NCI-H526 treated with DMSO at 0.1 percent for 48 hours (cell line): Measurements from ENCODE around the gene GAB1.

Experiments used
- DNase-seq: peaks from one replicate; lab custom pipeline; 2025; lab: John Stamatoyannopoulos, UW

The GAB1 gene

DNA sequence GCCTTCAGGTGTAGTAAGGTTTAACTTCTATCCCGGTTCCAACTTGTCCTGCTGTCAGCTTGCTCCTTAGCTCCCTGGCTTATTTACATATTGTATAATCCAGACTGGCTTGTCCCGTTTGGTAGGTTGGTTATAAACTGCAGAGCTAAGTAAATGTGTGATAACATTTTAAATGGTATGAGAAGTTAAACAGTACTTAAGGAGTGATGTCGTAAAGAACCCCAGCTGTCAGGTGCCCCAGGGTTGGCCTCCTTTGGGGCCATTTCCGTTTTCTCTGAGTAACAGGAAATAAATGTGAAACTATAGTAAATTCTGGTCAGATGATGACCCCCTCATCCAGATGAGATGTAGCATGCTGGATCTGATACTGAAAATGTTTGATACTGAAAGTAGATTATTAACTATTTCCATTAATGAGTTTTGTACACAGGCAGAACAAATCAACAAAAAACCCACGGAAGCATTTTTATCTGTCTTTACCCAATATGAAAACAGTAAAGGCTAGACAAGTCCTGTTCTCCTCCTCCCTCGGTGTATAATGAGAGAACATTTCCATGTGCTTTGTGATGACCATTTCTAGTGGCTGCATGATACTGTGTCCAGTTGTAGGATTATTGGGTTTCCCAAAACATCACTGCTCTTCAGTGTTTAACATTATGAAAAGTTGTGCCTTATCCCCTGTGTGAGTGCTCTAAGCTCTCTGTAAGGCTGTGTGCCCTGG lies 22.4 kb downstream of the GAB1 start:
- DNase-seq: peak; percentile 72

DNA sequence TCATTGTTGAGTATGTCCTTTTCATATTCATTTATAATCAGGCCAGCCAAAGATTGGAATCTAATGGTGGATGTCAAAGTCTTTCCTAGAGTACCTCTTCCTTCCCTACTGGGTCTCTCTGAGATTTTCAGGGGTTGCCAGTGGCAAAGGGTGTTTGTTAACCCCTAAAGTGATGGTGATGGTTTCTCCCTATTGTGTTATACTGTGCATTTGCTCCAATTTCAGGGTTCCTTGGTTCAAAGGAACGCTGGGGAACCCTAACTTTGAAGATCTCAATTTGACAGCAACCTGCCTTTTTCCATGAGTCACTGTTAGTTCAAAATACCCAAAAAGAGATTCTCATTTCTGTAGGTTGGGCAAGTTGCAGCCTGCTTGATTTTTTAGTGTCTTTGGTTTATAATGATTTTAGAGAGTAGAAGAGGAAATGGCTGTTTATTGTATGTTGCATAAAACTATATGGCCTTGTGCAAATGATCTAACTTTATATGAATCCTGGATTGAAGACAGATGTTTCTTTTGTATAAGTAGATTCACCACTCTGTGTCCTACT lies 23.0 kb downstream of the GAB1 start:
- no peak for DNase-seq

GRCh38 chr4:143360838-143361625 lies 24.4 kb downstream of the GAB1 start:
- DNase-seq: no peak

DNA sequence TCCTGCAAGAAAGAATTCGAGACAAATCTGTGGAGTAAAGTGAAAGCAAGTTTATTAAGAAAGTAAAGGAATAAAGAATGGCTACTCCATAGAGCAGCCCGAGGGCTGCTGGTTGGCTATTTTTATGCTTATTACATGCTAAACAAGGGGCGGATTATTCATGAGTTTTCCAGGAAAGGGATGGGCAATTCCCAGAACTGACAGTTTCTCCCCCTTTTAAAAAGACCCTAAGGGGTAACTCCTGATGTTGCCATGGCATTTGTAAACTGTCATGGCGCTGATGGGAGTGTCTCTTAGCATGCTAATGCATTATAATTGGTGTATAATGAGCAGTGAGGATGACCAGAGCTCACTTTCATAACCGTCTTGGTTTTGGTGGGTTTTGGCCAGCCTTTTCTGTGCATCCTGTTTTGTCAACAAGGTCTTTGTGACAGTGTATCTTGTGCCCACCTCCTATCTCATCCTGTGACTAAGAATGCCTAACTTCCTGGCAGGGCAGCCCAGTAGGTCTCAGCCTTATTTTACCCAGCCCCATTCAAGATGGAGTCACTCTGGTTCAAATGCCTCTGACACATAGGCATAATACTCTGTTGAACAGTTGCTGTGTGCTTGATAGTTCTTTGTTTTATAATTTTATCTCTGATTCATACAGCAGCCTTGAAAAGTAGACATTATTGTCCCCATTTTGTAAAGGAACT lies 25.8 kb downstream of the GAB1 start:
- no peak for DNase-seq

DNA sequence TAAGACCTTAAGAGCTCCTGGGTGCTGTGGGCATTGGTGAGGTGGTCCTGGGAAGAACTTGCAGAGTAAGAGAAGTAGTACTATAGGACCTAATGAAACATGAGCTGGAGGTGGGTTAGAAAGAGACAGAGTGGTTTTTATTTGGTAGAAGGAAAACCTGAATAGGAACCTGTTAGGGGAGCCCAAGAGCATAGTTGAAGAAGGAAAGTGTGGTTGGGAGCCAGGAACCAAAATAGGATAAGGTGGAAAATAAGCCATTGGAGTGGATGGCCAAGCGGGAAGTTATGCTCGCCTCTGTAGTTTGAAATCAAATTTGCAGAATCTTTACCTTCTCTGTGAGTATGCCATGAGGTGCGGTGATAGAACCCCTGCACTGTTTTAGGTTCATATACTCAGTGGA lies 26.7 kb downstream of the GAB1 start:
- DNase-seq: no peak

- no peak for DNase-seq
Measured at GRCh38 chr4:143364063-143364462, 27.4 kb downstream of the GAB1 start.

DNA sequence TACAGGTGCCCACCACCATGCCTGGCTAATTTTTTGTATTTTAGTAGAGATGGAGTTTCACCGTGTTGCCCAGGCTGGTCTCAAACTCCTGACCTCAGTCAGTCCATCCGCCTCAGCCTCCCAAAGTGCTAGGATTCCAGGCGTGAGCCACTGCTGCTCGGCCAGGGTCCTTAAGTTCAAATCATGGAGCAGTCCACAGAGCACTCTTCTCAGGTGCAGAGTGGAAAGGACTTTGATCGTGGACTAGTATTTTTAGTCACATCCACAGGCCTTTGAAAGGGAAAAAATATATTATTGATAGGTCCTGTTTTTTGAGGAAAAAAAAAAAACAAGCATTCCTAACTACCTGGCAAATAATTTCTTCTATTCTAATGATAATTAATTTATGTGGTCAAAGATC lies 31.2 kb downstream of the GAB1 start:
- no peak for DNase-seq

- DNase-seq: no peak
Measured at GRCh38 chr4:143369552-143369951, 32.9 kb downstream of the GAB1 start.

DNA sequence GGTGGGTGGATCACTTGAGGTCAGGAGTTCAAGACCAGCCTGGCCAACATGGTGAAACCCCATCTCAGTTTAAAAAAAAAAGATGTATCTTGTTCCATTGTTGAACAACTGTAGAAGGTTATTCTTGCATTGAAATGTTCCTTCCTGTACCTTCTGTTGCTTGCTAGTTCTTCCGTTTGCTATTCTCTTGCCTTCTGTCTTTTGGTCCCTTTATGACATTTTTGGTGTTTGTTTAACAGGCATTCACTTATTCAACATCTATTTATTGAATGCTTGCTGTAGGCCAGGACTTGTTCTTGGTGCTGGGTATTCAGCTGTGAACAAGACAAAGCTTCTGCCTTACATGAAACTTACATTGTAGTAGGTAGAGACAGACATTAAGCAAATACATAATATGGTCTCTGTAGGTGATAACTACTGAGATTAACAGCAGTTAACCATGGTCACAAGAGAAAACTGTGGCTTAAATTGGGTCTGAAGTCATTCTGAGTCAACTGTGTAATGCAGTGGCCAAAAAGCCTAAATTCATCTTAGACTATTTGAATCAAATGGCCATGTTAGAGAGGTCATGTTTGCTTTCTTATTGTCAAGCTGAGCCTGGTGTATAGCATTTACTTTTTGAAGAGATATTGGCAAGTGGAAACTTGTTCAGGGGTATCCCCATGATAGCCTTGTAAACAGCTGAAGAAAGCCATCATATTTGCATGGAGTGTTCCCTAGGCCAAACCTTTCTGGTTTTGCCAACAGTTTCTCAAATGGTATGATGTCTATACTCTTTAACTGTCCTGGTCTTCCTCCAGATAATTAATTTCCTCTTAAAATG lies 35.6 kb downstream of the GAB1 start:
- peak; percentile 37 for DNase-seq

DNA sequence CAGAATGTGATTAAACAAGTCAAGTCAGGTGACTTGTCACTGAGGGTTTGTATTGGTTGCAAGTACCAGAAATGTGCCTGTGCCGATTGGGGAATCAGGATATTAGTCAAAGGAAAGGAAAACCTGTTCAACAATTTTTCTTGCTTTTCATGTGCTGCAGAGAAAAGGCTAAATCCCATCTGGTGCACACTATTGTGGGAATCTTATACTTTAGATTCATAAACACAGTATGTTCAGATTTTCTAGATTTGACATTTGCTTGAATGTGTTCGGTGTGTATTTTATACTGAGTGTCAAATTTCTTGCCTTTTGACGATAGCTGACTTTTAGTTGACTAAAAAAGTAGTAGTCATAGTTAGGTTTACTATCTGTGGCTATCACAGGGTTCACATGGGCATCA lies 37.6 kb downstream of the GAB1 start:
- no peak for DNase-seq

- DNase-seq: no peak
Measured at GRCh38 chr4:143374771-143375170, 38.1 kb downstream of the GAB1 start.

GRCh38 chr4:143375326-143376073 lies 38.8 kb downstream of the GAB1 start:
- no peak for DNase-seq

GRCh38 chr4:143377611-143378099 lies 41.0 kb downstream of the GAB1 start:
- DNase-seq: no peak

DNA sequence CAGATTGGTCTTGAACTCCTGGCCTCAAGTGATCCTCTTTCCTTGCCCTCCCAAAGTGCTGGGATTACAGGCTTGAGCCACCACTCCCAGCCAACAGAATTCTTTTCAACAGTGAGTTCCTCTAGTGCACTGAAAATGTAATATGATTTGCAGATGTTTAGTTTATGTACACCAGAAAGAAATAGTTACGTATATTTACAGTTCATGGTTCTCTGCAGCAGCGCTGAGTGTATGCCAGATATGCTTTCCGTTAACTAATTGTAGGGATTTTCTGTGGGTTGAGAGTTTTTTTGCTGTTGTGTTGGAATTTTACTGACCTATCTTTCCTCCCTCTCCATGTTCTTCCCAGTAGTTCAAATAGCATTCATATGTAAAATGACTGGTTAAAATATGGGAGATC lies 44.0 kb downstream of the GAB1 start:
- DNase-seq: no peak

- DNase-seq: no peak
Measured at GRCh38 chr4:143381189-143382118, 44.8 kb downstream of the GAB1 start.

DNA sequence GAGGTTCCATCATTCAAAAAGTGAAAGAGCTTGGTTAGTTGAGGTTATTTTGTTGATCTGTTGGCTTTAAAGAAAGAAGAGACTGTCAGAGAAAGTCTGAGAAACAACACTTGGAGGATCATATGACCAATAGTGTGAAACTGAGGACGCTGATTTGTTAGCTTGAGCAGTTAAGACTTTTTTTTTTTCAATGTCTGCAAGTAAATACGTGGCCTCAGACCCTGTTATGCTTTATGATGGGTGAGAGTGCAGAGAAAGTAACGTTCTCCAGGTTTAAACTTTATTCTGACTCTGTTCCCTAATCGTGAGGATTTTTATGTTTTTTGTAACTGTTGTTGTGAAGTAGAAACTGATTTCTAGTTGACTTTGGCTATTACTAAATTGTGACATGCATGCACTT lies 45.9 kb downstream of the GAB1 start:
- no peak for DNase-seq

DNA sequence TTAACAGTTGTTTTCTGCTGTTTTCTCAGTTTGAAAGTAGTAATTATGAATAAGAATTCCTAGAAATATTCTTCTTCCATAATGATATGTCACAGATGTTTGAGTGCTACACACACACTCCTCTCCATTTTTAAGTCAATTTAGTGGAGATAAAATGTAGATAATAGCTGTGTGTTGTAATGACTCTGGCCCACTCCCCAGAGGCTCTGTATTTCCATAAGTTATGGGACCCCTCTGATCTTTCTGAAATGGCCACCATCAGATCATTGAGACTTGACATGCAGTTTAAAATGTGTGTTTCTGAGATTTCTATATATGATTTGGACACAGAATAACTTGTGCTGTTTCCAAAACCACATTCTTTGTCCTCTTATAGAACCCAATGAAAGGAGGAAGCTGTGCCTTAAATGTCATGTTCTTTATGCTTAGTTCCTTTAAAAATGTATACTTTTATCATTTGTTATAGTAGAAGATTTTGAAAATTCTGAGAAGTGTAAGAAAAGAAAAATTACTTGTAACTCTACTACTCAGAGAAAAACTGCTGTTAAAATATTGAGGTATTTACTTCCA lies 46.4 kb downstream of the GAB1 start:
- DNase-seq: no peak

- no peak for DNase-seq
Measured at GRCh38 chr4:143384381-143384994, 47.8 kb downstream of the GAB1 start.

GRCh38 chr4:143386812-143387211 lies 50.1 kb downstream of the GAB1 start:
- DNase-seq: no peak
